GM21717 (cell line): ENCODE data around the gene EXTL1.
"Not testable (repeated sequence)": the region's sequence is repeated elsewhere in the genome, so short reads cannot be mapped to it uniquely, and the experiment has no call there.

ENCODE experiments used
- ATAC-seq: cut with Tn5 transposase; IDR thresholded peaks from one replicate; pipeline ENCODE4 v1.9.1; 2021; ENCODE audit warnings: mild to moderate bottlenecking, moderate library complexity; ENCODE audit not compliant: unreplicated experiment

EXTL1 gene, protein sequence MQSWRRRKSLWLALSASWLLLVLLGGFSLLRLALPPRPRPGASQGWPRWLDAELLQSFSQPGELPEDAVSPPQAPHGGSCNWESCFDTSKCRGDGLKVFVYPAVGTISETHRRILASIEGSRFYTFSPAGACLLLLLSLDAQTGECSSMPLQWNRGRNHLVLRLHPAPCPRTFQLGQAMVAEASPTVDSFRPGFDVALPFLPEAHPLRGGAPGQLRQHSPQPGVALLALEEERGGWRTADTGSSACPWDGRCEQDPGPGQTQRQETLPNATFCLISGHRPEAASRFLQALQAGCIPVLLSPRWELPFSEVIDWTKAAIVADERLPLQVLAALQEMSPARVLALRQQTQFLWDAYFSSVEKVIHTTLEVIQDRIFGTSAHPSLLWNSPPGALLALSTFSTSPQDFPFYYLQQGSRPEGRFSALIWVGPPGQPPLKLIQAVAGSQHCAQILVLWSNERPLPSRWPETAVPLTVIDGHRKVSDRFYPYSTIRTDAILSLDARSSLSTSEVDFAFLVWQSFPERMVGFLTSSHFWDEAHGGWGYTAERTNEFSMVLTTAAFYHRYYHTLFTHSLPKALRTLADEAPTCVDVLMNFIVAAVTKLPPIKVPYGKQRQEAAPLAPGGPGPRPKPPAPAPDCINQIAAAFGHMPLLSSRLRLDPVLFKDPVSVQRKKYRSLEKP

DNA sequence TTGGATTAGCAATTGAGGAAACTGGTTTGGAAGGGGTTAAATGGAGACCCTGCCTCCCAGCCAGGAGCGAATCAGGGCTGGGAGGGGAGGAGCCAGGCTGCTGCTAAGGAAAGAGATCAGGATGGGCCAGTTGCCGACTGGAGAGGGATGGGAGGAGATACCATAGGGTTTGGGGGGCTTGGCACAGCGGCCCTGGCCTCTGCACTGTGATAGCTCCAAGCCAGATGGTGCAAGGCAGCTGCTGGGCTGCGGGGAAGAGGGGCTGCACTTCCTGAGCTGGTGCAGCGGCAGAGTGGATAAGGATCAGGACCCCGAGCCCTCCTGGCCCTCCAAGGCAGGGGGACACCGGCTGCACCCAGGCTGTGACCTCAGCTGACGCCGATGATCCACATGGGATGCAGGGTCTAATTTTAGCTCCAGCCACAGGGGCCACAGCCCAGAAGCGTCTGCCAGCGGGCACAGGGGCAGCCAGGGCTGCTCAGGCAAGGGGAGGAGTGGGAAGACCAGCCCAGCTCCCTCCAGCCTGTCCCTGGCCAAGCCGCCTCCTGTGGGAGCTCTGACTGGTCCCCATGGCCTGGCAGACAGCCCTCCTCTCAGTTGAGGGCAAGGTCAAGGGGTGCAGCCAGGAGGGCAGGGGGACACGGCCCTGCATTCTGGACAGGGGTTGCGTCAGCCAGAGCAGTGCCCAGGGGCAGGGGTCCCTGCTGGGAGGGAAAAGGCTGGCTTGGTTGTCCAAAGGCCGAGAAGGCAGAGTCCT lies at the start of gene EXTL1:
EXTL1 (plus strand) TSS at position 129 of the 757 bp plus-strand sequence. CDS start 872 bp downstream, outside the sequence.
- ATAC-seq = no peak

DNA sequence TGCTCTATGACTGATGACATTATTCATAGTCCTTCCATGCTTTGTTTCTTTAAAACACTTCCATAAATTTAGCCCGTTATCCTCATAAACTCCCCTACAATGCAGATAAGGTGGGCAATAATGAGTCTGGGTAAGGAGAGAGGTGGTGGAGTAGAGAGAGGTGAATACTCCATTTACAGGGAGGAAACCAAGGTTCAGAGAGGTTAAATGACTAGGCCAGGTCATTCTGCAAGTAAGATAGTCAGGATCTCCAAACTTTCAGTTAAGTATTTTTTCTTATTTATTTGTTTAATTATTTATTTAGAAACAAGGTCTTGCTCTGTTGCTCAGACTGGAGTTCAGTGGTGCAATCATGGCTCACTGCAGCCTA lies 49.8 kb upstream of the EXTL1 start:
- no peak for ATAC-seq

DNA sequence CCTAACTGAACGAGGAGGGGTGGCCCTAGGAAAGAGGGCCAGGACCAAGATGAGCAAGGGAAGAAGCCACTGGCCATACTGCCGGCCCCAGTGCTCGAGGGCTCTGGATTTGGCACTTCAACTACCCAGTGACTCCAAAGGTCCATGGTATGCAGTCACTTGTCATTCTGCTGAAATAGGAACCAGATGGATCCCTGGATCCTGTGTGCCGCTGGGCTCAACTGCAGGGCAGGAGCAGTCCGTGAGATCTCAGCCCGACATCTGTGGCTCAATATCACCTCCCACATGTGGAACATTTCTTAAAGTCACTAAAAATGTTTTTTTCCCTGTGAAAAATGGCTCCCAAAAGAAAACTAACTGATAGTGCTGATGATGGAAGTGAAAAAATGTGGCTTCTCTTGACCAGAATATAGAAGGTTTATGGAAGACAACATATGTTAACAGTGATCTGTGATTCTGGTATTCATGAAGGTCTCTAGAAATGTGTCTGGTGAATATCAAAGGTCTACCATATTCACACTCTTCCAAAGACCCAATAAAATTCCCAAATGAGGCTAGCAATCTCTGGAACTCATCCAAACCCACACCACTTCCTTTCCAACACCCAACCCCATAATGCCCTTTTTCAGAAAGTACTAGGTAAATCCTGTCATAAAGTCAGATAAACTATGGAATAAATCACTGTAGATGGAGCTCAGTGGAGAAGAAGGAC lies 47.8 kb upstream of the EXTL1 start:
- ATAC-seq = no peak

DNA sequence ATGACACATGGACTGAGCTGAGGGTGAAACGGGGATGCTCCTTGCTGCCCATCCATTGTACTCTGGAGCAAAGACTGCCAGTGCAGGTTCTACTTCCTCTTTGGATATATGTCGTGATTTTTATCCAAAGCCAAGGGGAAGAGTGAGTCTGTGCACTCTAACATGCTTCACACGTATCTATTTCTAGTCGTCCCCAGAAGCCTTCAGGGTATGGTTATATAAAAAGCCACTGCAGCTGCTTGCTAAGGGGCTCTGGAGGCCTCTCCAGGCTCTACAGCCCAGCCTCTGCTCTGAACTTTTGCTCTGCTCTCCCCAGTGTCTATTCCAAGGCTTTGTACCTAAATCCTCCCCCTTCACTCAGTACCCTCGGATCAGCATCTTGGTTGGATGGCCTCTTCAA lies 43.8 kb upstream of the EXTL1 start:
- ATAC-seq = no peak

DNA sequence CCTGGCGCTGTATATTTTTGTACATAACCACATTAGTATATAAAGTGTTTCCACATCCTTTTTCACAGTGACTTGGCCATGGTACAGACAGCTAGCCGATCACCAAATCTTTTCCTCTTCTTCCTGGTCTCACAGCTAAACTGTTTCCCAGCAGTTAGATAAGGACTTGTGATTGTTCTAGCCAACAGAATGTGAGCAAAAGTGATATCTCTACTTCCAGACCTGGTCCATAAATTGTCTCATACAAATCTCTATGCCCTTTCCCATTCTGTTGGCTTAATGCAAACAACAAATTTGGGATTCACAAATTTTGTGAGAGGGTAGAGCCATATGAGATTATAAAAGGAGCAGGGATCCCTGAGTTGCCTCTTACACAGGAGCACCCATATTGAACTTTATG lies 43.2 kb upstream of the EXTL1 start:
- ATAC-seq = no peak

DNA sequence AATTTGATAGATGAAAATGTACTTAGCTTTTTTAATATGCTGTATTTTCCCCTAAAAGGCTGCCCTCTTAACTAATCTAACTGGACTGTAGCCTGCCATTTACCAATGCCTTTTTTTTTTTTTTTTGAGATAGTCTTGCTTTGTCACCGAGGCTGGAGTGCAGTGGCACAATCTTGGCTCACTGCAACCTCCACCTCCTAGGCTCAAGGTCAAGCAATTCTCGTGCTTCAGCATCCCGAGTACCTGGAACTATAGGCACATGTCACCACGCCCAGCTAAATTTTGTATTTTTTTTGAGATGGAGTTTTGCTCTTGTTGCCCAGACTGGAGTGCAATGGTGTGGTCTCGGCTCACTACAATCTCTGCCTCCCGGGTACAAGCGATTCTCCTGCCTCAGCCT lies 42.4 kb upstream of the EXTL1 start:
- no peak for ATAC-seq

DNA sequence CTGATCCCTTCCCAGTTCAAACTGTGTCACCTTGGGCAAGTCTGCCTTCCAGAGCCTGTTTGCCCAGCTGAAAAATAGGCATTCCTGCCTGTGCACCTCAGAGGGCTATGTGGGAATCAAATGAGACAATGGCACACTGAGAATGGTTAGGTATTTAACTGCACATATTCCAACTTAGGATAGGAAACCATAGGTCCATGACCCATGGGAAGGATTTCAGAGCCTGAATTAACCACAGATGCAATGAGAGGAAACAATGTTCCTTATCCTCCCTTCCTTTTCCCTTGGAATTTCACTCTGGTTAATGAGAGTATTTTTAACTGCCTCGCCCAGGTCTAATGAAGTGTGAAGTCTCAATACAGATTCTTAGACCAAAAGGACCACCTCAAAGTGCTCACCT lies 36.4 kb upstream of the EXTL1 start:
- ATAC-seq = no peak

DNA sequence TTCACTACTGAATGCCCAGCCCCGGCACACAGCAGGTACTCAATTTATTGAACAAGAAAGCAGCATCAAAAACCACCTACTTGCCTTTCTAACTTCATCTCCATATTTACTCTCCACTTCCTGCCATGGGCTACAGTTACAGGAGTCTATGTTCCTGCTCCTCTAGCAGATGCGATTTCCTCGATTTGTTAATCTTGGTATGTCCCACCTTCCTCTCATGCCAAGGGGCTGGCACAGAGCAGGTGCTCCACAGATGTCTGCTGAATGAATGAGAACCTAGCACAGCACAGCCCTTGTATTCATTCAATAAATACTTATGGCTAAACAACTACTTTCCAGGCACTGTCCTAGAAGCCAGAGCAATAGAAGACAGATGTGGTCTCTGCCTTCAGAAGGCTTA lies 35.9 kb upstream of the EXTL1 start:
- ATAC-seq = no peak

DNA sequence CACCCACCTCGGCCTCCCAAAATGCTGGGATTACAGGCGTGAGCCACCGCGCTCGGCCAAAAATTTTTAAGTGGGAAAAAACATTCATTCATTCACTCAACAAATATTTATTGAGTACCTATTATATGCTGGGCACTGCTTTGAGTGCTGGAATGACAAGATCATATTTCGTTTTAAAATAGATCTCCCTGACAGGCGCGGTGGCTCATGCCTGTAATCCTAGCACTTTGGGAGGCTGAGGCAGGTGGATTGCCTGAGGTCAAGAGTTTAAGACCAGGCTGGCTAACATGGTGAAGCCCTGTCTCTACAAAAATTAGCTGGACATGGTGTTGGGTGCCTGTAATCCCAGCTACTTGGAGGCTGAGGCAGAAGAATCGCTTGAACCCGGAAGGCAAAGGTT lies 34.8 kb upstream of the EXTL1 start:
- ATAC-seq = not testable (repeated sequence)

DNA sequence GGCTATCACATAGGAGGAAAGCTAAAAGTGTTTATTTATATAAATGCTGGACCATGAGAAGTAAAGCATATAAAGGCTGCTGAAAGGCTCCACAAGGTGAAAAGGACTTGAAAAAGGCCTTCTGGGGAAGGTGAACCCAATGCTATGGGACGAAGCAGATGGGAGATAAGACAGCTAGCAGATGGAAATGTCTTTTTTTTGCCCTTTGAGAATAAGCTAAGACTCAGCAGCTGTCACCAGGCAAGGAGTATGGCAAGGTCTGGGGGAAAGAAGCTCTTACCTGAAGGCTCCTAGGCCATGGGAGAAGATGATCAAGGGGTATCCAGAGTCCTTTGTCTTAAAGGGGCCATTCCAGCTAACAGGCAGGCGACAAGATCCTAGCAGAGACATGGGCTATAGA lies 33.6 kb upstream of the EXTL1 start:
- ATAC-seq = no peak

DNA sequence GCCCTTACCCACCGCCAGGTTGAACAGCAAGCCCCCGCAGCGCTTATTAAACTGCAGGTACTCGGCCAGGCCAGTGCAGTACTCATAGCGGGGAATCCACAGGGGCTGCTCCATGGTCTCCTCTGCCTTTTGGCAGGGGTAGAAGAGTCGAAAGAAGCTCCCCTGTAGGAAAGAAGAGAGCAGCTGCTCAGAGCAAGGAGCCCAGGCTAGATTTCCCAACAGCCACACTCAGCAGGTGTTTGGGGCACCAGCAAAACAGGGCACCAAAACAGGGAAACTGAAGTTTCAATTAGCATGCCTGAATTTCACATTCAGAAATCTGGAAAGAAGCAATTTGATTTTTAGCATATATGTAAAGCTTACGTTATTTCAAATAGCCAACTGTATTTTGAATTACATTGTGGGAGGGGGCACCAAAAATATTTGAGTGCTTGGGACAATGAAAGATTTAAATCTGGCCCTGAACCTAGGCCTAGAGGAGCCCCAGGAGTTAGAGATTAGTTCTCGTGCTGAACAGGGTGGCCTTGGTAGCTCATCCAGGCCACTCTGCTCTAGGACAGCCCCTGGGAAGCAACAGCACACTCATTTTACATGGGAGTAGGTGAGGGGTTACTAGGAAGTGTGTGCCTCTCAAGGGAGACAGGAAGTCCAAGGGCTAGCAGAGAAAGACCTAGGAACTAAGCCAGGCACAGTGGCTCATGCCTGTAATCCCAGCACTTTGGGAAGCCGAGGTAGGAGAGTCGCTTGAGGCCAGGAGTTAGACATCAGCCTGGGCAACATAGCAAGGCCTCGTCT lies 31.9 kb upstream of the EXTL1 start:
- ATAC-seq = no peak

DNA sequence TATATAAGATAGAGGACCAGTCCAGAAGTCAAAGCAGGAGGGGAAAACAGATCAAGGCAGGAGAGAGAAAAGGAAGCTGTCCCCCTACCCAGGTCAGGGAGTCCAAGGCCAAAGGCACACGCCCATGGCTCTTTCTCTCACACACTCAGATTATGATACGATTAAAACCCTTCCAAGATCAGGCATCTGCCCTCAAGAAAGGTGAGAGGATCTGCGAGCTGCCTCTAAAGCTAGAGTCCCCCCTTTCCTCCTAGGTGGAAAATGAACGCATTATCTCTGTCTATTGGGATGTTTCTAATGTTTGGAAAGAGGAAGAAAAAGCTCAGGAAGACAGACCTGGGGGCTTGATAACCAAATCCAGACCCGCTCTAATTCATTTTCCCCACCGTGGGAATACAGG lies 31.3 kb upstream of the EXTL1 start:
- ATAC-seq = no peak

DNA sequence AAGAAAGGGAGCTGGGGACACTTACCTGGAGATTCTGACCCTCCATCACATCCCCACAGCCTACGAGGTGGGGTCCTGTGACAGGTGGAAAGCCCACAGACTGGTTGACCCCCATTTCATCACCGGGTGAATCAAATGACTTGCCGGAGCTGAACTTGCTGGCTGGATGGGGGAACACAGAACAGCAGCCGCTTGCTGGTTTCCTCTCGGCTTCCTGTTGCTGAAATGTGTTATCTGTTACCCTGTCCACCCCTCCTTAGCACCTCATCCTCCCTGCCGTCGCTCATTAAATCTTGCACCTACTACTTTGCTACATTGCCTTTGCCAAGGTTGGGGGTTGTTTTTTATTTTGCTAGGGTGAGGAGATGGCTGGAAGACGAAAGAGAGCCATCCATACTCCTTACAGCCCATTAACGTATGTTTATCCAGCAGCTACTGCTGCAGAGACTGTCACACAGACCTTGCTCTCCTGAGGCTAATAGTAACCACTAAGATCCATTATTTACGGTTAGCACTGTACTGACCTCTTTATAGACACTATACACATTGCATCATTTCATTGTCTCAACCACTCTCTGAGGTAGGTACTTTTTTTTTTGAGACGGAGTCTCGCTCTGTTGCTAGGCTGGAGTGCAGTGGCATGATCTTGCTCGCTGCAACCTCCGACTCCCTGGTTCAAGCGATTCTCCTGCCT lies 30.7 kb upstream of the EXTL1 start:
- no peak for ATAC-seq

DNA sequence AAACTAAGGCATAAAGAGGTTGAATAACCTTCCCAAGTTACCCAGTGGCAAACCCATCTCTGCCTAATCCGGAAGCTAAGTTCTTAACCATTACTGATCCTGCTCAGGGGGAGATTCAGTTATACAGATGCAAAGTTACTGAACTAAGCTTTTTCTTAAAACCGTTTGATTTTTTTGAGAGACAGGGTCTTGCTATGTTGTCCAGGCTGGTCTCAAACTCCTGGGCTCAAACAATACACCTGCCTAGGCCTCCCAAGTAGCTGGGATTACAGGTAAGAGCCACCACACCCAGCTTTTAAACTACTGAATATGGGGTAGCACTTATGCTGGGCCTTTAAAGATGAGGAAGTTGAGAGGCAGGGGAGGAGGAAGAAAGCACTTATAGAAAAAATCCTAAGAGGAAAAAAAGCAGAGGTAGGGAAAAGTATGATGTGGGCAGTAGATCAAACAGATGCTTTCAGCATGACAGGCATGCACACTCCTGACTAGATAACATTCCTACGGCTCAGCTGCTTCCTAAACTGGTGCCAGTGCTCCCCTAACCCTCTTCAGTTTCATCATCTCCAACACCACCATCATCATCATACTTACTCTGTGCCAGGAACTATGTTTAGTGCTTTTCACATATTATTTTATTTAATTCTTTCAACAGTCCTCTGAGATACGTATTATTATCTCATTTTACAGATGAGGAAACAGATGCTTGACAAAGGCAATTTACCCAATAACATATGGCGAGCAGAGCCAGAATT lies 29.5 kb upstream of the EXTL1 start:
- no peak for ATAC-seq

DNA sequence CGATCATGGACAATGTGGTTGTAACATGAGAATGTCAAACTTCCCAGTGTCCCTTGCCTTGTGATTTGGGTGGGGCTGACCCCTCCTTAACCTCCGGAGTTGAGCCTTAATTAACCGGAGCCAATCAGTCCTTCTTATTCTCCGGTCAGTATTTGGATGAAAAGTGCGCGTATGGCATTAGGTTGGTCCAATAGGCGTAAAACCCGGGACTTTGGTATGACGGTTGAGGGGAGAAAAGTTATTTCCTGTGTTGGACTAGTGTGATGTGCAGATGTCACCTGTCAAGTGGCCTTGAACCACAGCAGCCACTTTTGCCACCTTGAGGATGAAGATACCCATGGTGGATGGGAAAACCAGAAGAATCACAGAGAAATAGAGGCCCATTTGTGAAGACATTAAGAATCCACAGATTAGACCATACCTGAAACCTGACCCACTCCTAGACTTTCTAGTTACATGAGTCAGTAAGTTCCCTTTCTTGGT lies 28.8 kb upstream of the EXTL1 start:
- ATAC-seq = no peak

DNA sequence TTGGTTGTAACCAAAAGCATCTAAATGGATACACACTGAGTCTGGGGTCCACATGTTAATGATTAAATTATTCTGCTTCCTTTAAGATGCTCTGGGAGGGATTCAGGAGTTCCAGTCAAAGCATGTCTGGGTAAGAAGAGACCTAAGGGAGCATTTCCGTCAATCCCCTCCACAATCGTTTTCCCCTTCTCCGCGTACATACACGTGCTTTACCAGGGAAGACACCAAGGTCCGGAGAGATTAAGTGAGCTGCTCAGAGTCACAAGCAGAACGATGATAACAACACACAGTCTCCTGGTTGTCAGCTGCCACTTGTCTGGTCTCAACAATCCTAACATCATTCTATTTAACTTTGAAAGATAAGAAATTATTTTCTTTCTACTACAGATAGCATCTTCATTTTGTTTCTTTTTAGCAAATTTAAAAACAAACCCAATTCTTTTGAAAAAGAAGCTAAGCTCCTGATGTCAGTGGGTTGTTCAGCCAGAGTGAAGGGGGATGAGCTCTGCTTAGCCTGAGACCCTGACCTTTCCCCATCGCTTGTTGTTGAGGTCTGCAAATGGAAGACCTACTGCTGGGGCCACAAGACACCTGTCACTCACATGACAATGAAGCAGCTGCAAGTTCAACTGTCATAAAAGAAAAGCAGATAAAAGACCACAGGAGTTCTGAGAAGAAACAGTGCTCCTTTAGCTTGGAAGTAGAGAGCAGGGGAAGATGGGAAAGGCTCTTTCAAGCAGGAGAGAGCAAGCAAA lies 28.2 kb upstream of the EXTL1 start:
- ATAC-seq = no peak

DNA sequence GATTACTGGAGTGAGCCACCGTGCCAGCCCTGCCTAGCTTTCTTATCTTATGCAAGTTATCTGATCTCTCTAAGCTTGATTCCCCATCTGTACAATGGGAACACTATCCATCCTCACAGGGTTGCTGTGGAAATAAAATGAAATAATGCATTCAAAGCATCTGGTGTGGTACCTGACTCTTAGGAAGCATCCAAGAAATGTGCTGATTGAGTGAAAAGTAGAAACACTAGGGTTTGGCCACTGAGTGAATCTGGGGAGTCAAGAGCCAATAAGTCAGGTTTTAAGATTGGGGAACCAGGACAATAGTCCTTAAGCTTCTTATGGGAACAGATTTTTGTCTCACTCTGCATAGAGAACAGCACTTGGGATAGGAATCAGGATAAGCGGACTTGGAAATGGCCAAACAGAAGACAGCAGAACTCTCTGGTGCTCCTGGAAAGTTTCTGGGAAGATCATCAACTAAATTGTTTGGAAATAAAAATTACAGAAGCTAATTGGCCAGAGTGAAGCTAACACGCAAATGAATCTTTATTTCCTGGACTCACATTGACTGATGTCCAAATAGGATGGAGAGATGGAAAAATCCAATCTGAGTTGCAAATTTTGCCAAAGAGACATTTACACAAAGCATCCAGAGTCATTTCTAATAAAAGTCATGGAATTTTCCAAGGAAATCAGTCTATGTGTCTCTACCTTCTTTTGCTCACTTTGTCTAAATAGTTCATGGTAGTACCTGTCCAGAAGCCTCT lies 27.0 kb upstream of the EXTL1 start:
- ATAC-seq = no peak
